IMR-90 (cell line): ENCODE measurements around the gene CROCC2. TPM values are rescaled to one million over a fixed set of nuclear protein-coding genes. Genes with fewer than 3 reads are reported as not detected.

Source experiments
- ATAC-seq: fragments of 200-7000 bp; cut with Tn5 transposase; 2 replicates; pipeline ENCODE4 v1.9.1; 2020; ENCODE audit warnings: low read depth, mild to moderate bottlenecking, moderate library complexity
- BruUV-seq: library from RNA; stranded (reverse); fragments of 400-500 nt; replicated peaks from 2 replicates; lab custom pipeline; 2021; lab: Mats Ljungman, UMichigan
- CTCF ChIA-PET: fragments of 300-600 bp; formaldehyde crosslinking; extraction: SDS; loops from one replicate; lab custom pipeline; 2021; ENCODE audit warnings: antibody characterized with exemption; lab: Yijun Ruan, JAX
- POLR2A ChIA-PET: fragments of 300-600 bp; sonication (Branson Sonifier 250); formaldehyde crosslinking; loops from one replicate; lab custom pipeline; 2022; ENCODE audit warnings: antibody characterized with exemption; ENCODE audit not compliant: unreplicated experiment; lab: Charles Lee
- DNase-seq: peaks from one replicate; pipeline ENCODE4 v3.0.0; 2013
- H2AFZ ChIP-seq: replicated peaks from 2 replicates; pipeline ENCODE3; 2013; ENCODE audit warnings: low read length, mild to moderate bottlenecking; ENCODE audit not compliant: poor library complexity
- H2AK5ac ChIP-seq: 2 replicates; pipeline ENCODE4 v1.6.1; 2013; ENCODE audit warnings: low read depth, low read length, inconsistent platforms
- H2AK9ac ChIP-seq: replicated peaks from 2 replicates; pipeline ENCODE3; 2013; ENCODE audit warnings: mild to moderate bottlenecking, low read depth, low read length, moderate library complexity; ENCODE audit not compliant: poor library complexity
- H2BK120ac ChIP-seq: 2 replicates; pipeline ENCODE4 v1.6.1; 2013; ENCODE audit warnings: low read depth, low read length, inconsistent platforms
- H2BK15ac ChIP-seq: 3 replicates; pipeline ENCODE4 v1.6.1; 2013; ENCODE audit warnings: low read depth, low read length, inconsistent platforms
- H2BK20ac ChIP-seq: 2 replicates; pipeline ENCODE4 v1.6.1; 2013; ENCODE audit warnings: low read depth, mild to moderate bottlenecking, inconsistent platforms, low read length, moderate library complexity
- H2BK5ac ChIP-seq: 2 replicates; pipeline ENCODE4 v1.6.1; 2013; ENCODE audit warnings: mild to moderate bottlenecking, low read depth, low read length, inconsistent platforms; ENCODE audit not compliant: poor library complexity, severe bottlenecking
- H3K14ac ChIP-seq: replicated peaks from 2 replicates; pipeline ENCODE4 v1.6.1; 2013; ENCODE audit warnings: low read depth, low read length, inconsistent platforms
- H3K18ac ChIP-seq: 2 replicates; pipeline ENCODE4 v1.6.1; 2013; ENCODE audit warnings: low read depth, low read length, control low read depth
- H3K23ac ChIP-seq: 2 replicates; pipeline ENCODE4 v1.6.1; 2013; ENCODE audit warnings: low read depth, low read length, inconsistent platforms
- H3K27ac ChIP-seq: 2 replicates; pipeline ENCODE4 v1.5.1; 2013; ENCODE audit warnings: mild to moderate bottlenecking, control low read depth, low read length; ENCODE audit not compliant: insufficient read depth
- H3K27me3 ChIP-seq: 2 replicates; pipeline ENCODE4 v1.6.1; 2013; ENCODE audit warnings: low read length; ENCODE audit not compliant: control insufficient read depth, insufficient read depth
- H3K36me3 ChIP-seq: 2 replicates; pipeline ENCODE4 v1.6.1; 2013; ENCODE audit warnings: low read length, mixed read lengths; ENCODE audit not compliant: control insufficient read depth, insufficient read depth
- H3K4ac ChIP-seq: 2 replicates; pipeline ENCODE4 v1.6.1; 2013; ENCODE audit warnings: low read depth, low read length, inconsistent platforms
- H3K4me1 ChIP-seq: 2 replicates; pipeline ENCODE4 v1.6.1; 2013; ENCODE audit warnings: low read length, mixed read lengths; ENCODE audit not compliant: control insufficient read depth, insufficient read depth
- H3K4me2 ChIP-seq: 2 replicates; pipeline ENCODE4 v1.6.1; 2013; ENCODE audit warnings: low read depth, mild to moderate bottlenecking, control low read depth, low read length, moderate library complexity
- H3K4me3 ChIP-seq: 2 replicates; pipeline ENCODE4 v1.5.1; 2013; ENCODE audit warnings: low read depth, mild to moderate bottlenecking, control low read depth, low read length, moderate library complexity; ENCODE audit not compliant: insufficient read depth
- H3K56ac ChIP-seq: 2 replicates; pipeline ENCODE4 v1.6.1; 2013; ENCODE audit warnings: low read length, inconsistent platforms; ENCODE audit not compliant: insufficient read depth; ENCODE audit errors: extremely low read depth
- H3K79me1 ChIP-seq, 2 experiments: 2 replicates each; pipeline ENCODE4 v1.6.1; 2013; ENCODE audit warnings: low read length in 2 of 2, inconsistent platforms in 1 of 2, low read depth in 1 of 2
- H3K9ac ChIP-seq: 2 replicates; pipeline ENCODE4 v1.6.1; 2013; ENCODE audit warnings: low read depth, low read length, control low read depth
- H3K9me1 ChIP-seq: 2 replicates; pipeline ENCODE4 v1.6.1; 2013; ENCODE audit warnings: low read length, inconsistent platforms; ENCODE audit not compliant: insufficient read depth
- H3K9me3 ChIP-seq: 2 replicates; pipeline ENCODE4 v1.6.1; 2013; ENCODE audit warnings: low read length; ENCODE audit not compliant: control insufficient read depth, insufficient read depth
- H4K20me1 ChIP-seq: 2 replicates; pipeline ENCODE4 v1.6.1; 2013; ENCODE audit warnings: low read length, inconsistent platforms; ENCODE audit not compliant: insufficient read depth
- H4K5ac ChIP-seq: 2 replicates; pipeline ENCODE4 v1.6.1; 2013; ENCODE audit warnings: mild to moderate bottlenecking, low read depth, low read length, control low read depth
- H4K8ac ChIP-seq, 2 experiments: 2 replicates each; pipeline ENCODE4 v1.6.1; 2013; ENCODE audit warnings: low read depth in 2 of 2, low read length in 2 of 2, control low read depth in 1 of 2, inconsistent platforms in 1 of 2
- H4K91ac ChIP-seq: 2 replicates; pipeline ENCODE4 v1.6.1; 2013; ENCODE audit warnings: low read depth, low read length, inconsistent platforms; ENCODE audit not compliant: insufficient read depth
- BHLHE40 ChIP-seq: fragments of 150-350 bp; IDR thresholded peaks from 2 replicates; pipeline ENCODE4 v1.6.1; 2016; ENCODE audit warnings: mild to moderate bottlenecking, low read depth, low read length
- CEBPB ChIP-seq: IDR thresholded peaks from 2 replicates; pipeline ENCODE4 v1.6.1; 2012; ENCODE audit warnings: low read depth, low read length, improper control_type of control experiment
- CHD1 ChIP-seq: IDR thresholded peaks from 2 replicates; pipeline ENCODE4 v1.6.1; 2012; ENCODE audit warnings: low read depth, low read length, improper control_type of control experiment
- CTCF ChIP-seq: conservative IDR thresholded peaks from 2 replicates; pipeline ENCODE4 v1.5.1; 2012; ENCODE audit warnings: mild to moderate bottlenecking, low read depth, low read length, improper control_type of control experiment
- ELK1 ChIP-seq: fragments of 150-350 bp; IDR thresholded peaks from 2 replicates; pipeline ENCODE4 v1.6.1; 2016; ENCODE audit warnings: low read depth, mild to moderate bottlenecking, low read length, moderate library complexity, borderline replicate concordance
- FOS ChIP-seq: fragments of 150-350 bp; IDR thresholded peaks from 2 replicates; pipeline ENCODE4 v1.6.1; 2016; ENCODE audit warnings: low read depth, low read length
- MAFK ChIP-seq: IDR thresholded peaks from 2 replicates; pipeline ENCODE4 v1.6.1; 2012; ENCODE audit warnings: low read depth, low read length, improper control_type of control experiment
- MAZ ChIP-seq: IDR thresholded peaks from 2 replicates; pipeline ENCODE4 v1.6.1; 2012; ENCODE audit warnings: low read depth, mild to moderate bottlenecking, low read length, improper control_type of control experiment, moderate library complexity, borderline replicate concordance
- MXI1 ChIP-seq: IDR thresholded peaks from 2 replicates; pipeline ENCODE4 v1.6.1; 2012; ENCODE audit warnings: low read depth, mild to moderate bottlenecking, low read length, moderate library complexity, borderline replicate concordance
- NFE2L2 ChIP-seq: fragments of 150-350 bp; IDR thresholded peaks from 2 replicates; pipeline ENCODE4 v1.6.1; 2016; ENCODE audit warnings: low read depth, mild to moderate bottlenecking, low read length
- POLR2A ChIP-seq: IDR thresholded peaks from 2 replicates; pipeline ENCODE4 v1.6.1; 2012; ENCODE audit warnings: mild to moderate bottlenecking, low read depth, low read length
- RAD21 ChIP-seq: IDR thresholded peaks from 2 replicates; pipeline ENCODE4 v1.6.1; 2012; ENCODE audit warnings: low read length, improper control_type of control experiment
- RCOR1 ChIP-seq: IDR thresholded peaks from 2 replicates; pipeline ENCODE4 v1.6.1; 2012; ENCODE audit warnings: mild to moderate bottlenecking, low read length, improper control_type of control experiment; ENCODE audit not compliant: insufficient replicate concordance
- RFX5 ChIP-seq: IDR thresholded peaks from 2 replicates; pipeline ENCODE4 v1.8.0; 2012; ENCODE audit warnings: low read depth, mild to moderate bottlenecking, low read length, moderate library complexity
- SMC3 ChIP-seq: fragments of 150-350 bp; IDR thresholded peaks from 2 replicates; pipeline ENCODE4 v1.6.1; 2016; ENCODE audit warnings: low read depth, mild to moderate bottlenecking, antibody characterized with exemption, low read length, moderate library complexity
- USF2 ChIP-seq: fragments of 150-350 bp; IDR thresholded peaks from 2 replicates; pipeline ENCODE4 v1.6.1; 2017; ENCODE audit warnings: mild to moderate bottlenecking, antibody characterized with exemption, low read length, low read depth
- WGBS, 2 experiments: methylation state at CpG; one replicate each; pipeline versions ENCODE4 v1.1.5 to v1.1.7; 2013; ENCODE audit warnings: missing lambda C conversion rate in 2 of 2; ENCODE audit not compliant: insufficient read length in 1 of 2; ENCODE audit errors: extremely low coverage in 2 of 2; 5-methylcytosine and 5-hydroxymethylcytosine counted together
- dilution Hi-C: fragments of 300-500 bp; cut with HindIII; formaldehyde crosslinking; loops from one replicate; pipeline ENCODE4 v1.14.3; 2018; ENCODE audit warnings: low sequenced_read_pairs; ENCODE audit not compliant: unreplicated experiment
- in situ Hi-C: fragments of 300-500 bp; cut with MboI; formaldehyde crosslinking; loops from 3 replicates; pipeline ENCODE4 v1.14.3; 2019; ENCODE audit warnings: low sequenced_read_pairs, inconsistent platforms, mixed read lengths
- intact Hi-C: fragments of 100-400 bp; cut with micrococcal nuclease; formaldehyde crosslinking; loops from 2 replicates; pipeline ENCODE4 v1.10.0; 2022
- polyA plus RNA-seq, 3 experiments: library from polyadenylated mRNA; depleted of rRNA; stranded (reverse); fragments of >200 nt; gene quantifications; 2 replicates each; pipeline ENCODE4 v1.2.3, GENCODE V29; 2012; ENCODE audit warnings: low replicate concordance in 1 of 3
- total RNA-seq: library from RNA; depleted of rRNA; stranded (reverse); fragments of >200 nt; gene quantifications from 2 replicates; pipeline ENCODE4 v1.2.3, GENCODE V29; 2012

Gene CROCC2
- total and polyA plus RNA-seq, 2 of the 4 experiments (the other 2 are of a cell fraction): not detected

- H3K4me3 ChIP-seq: no peak overlapping the region
- H2BK15ac ChIP-seq: no peak overlapping the region
- peaks cover 9% of the 10 kb centered on the region; the same call in 1 of the 2 replicates for H3K27me3 ChIP-seq
- H3K56ac ChIP-seq: no peak overlapping the region
- TF ChIP-seq CTCF (no peak), ELK1 (no peak), POLR2A (no peak), FOS (no peak), USF2 (no peak), RFX5 (no peak), SMC3 (no peak), BHLHE40 (no peak), MXI1 (no peak), RCOR1 (no peak), NFE2L2 (no peak), RAD21 (no peak), CHD1 (no peak), MAFK (no peak), CEBPB (no peak), MAZ (no peak)
- H3K4ac ChIP-seq: no peak overlapping the region
- H4K20me1 ChIP-seq: no peaks in the 10 kb centered on the region
- H3K9me3 ChIP-seq: no peaks in the 10 kb centered on the region
- no peak overlapping the region for H2AK9ac ChIP-seq
- no peak overlapping the region for H3K27ac ChIP-seq
- H3K18ac ChIP-seq: no peak overlapping the region
- no peak overlapping the region; the same call in 1 of the 2 replicates for H3K23ac ChIP-seq
- H3K4me2 ChIP-seq: no peak overlapping the region
- no peaks in the 10 kb centered on the region for H3K36me3 ChIP-seq
- H2BK20ac ChIP-seq: no peak overlapping the region
- no peak overlapping the region for H3K14ac ChIP-seq
- no peaks in the 10 kb centered on the region for H3K9me1 ChIP-seq
- H4K91ac ChIP-seq: no peak overlapping the region
- H3K9ac ChIP-seq: no peak overlapping the region
- POLR2A ChIA-PET: no interaction called here
- no peak overlapping the region for H4K5ac ChIP-seq
- no TSS peak for BruUV-seq
- no peak for DNase-seq
- no peaks in the 10 kb centered on the region for H3K4me1 ChIP-seq
- H2AFZ ChIP-seq: no peak overlapping the region
- H3K79me1 ChIP-seq: no peaks in the 10 kb centered on the region
- in situ Hi-C loops (no loop called here), intact Hi-C loops (no loop called here), dilution Hi-C loops (no loop called here)
- CTCF ChIA-PET: no interaction called here
- 90% methylated on average over 2 of the region's 14 CpGs; no CpG with 5 or more reads in 1 of the 2 experiments for WGBS, 2 experiments
- ATAC-seq: no peak
- no peak overlapping the region for H4K8ac ChIP-seq
- H2BK120ac ChIP-seq: no peak overlapping the region
- no peak overlapping the region for H2BK5ac ChIP-seq
- no peak overlapping the region for H2AK5ac ChIP-seq
These were observed 4.0 kb upstream of the CROCC2 start for GRCh38 chr2:240901986-240902614.
